Mesodermal cell (in vitro differentiated cells): ENCODE measurements around the gene GAGE12E. TPM values are rescaled to one million over a fixed set of nuclear protein-coding genes. Genes with fewer than 3 reads are reported as not detected.
"Not testable (repeated sequence)": the region's sequence is repeated elsewhere in the genome, so short reads cannot be mapped to it uniquely, and the experiment has no call there.

ENCODE experiments used
- H3K27ac ChIP-seq: 2 replicates; pipeline ENCODE4 v1.7.0; 2013; ENCODE audit warnings: mild to moderate bottlenecking, low read depth, low read length, moderate library complexity; ENCODE audit not compliant: severe bottlenecking
- H3K36me3 ChIP-seq: 2 replicates; pipeline ENCODE4 v1.7.1; 2013; ENCODE audit warnings: mild to moderate bottlenecking, low read length, moderate library complexity; ENCODE audit not compliant: control insufficient read depth, insufficient read depth
- H3K4me1 ChIP-seq: one replicate; pipeline ENCODE4 v1.7.1; 2013; ENCODE audit warnings: mild to moderate bottlenecking, low read length; ENCODE audit not compliant: insufficient read depth, control insufficient read depth, poor library complexity, severe bottlenecking
- H3K4me3 ChIP-seq: 2 replicates; pipeline ENCODE4 v1.7.0; 2013; ENCODE audit warnings: low read length, control low read depth, mild to moderate bottlenecking; ENCODE audit not compliant: insufficient read depth, poor library complexity, severe bottlenecking; ENCODE audit errors: extremely low read depth
- H3K9me3 ChIP-seq: 2 replicates; pipeline ENCODE4 v1.7.1; 2013; ENCODE audit warnings: mild to moderate bottlenecking, low read length, moderate library complexity; ENCODE audit not compliant: control insufficient read depth
- WGBS, 2 experiments: methylation state at CpG; one replicate each; pipeline ENCODE4 v1.1.5; 2013; ENCODE audit warnings: missing lambda C conversion rate in 2 of 2; ENCODE audit not compliant: insufficient coverage in 2 of 2; 5-methylcytosine and 5-hydroxymethylcytosine counted together
- polyA plus RNA-seq, 2 experiments: library from polyadenylated mRNA; stranded (reverse); fragments of 50-300 nt; gene quantifications; one replicate each; pipeline ENCODE4 v1.2.3, GENCODE V29; 2013

GAGE12E gene
- not detected for polyA plus RNA-seq (2013, experiment 1 of 2)
- not detected for polyA plus RNA-seq (2013, experiment 2 of 2)

DNA sequence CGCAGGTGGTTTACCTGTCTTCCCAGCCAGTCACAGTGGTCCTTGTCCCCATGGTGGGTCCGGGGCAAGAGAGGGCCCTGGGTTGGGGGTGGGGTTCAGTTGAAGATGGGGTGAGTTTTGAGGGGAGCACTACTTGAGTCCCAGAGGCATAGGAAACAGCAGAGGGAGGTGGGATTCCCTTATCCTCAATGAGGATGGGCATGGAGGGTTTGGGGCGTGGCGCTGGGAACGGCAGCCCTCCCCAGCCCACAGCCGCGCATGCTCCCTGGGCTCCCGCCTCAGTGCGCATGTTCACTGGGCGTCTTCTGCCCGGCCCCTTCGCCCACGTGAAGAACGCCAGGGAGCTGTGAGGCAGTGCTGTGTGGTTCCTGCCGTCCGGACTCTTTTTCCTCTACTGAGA, at the start of gene GAGE12E:
Gene GAGE12E, plus strand, starts transcription at position 301 of the 400 bp plus-strand sequence. CDS start 1,155 bp downstream, outside the sequence.
- not testable (repeated sequence) for H3K4me1 ChIP-seq, H3K4me3 ChIP-seq, H3K27ac ChIP-seq, H3K9me3 ChIP-seq, H3K36me3 ChIP-seq
- WGBS, 2 experiments: no CpG with 5 or more reads among the region's 16 CpGs

GRCh38 chrX:49531877-49532276, 19.2 kb upstream of the GAGE12E start, which contains the start of gene GAGE12C:
Gene GAGE12C (plus strand): TSS chrX:49532177. CDS start chrX:49533332, 1,155 bp downstream.
- H3K36me3 ChIP-seq, H3K4me3 ChIP-seq, H3K27ac ChIP-seq, H3K4me1 ChIP-seq, H3K9me3 ChIP-seq: not testable (repeated sequence)
- no CpG with 5 or more reads among the region's 16 CpGs for WGBS, 2 experiments

- H3K9me3 ChIP-seq, H3K4me3 ChIP-seq, H3K27ac ChIP-seq, H3K4me1 ChIP-seq, H3K36me3 ChIP-seq: not testable (repeated sequence)
- no CpG with 5 or more reads among the region's 16 CpGs for WGBS, 2 experiments
These were observed 9.7 kb upstream of the GAGE12E start, which contains the start of gene GAGE12D for GRCh38 chrX:49541433-49541832. Gene GAGE12D (plus strand): TSS chrX:49541733. CDS start chrX:49542888, 1,155 bp downstream.

DNA sequence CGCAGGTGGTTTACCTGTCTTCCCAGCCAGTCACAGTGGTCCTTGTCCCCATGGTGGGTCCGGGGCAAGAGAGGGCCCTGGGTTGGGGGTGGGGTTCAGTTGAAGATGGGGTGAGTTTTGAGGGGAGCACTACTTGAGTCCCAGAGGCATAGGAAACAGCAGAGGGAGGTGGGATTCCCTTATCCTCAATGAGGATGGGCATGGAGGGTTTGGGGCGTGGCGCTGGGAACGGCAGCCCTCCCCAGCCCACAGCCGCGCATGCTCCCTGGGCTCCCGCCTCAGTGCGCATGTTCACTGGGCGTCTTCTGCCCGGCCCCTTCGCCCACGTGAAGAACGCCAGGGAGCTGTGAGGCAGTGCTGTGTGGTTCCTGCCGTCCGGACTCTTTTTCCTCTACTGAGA, 9.5 kb downstream of the GAGE12E start, which contains the start of gene GAGE12F:
Gene GAGE12F, plus strand, starts transcription at position 301 of the 400 bp plus-strand sequence. CDS start 1,155 bp downstream, outside the sequence.
- H3K9me3 ChIP-seq, H3K36me3 ChIP-seq, H3K4me3 ChIP-seq, H3K27ac ChIP-seq, H3K4me1 ChIP-seq: not testable (repeated sequence)
- WGBS, 2 experiments: no CpG with 5 or more reads among the region's 16 CpGs

GRCh38 chrX:49568728-49569127, 17.6 kb downstream of the GAGE12E start:
- H3K4me3 ChIP-seq, H3K36me3 ChIP-seq, H3K9me3 ChIP-seq, H3K27ac ChIP-seq, H3K4me1 ChIP-seq: not testable (repeated sequence)
- WGBS, 2 experiments: no CpG with 5 or more reads among the region's 11 CpGs

GRCh38 chrX:49569152-49569551, 18.1 kb downstream of the GAGE12E start:
- not testable (repeated sequence) for H3K9me3 ChIP-seq, H3K36me3 ChIP-seq, H3K27ac ChIP-seq, H3K4me3 ChIP-seq, H3K4me1 ChIP-seq
- 91% methylated on average over 6 of the region's 13 CpGs; no CpG with 5 or more reads in 1 of the 2 experiments for WGBS, 2 experiments

DNA sequence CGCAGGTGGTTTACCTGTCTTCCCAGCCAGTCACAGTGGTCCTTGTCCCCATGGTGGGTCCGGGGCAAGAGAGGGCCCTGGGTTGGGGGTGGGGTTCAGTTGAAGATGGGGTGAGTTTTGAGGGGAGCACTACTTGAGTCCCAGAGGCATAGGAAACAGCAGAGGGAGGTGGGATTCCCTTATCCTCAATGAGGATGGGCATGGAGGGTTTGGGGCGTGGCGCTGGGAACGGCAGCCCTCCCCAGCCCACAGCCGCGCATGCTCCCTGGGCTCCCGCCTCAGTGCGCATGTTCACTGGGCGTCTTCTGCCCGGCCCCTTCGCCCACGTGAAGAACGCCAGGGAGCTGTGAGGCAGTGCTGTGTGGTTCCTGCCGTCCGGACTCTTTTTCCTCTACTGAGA, 19.0 kb downstream of the GAGE12E start, which contains the start of gene GAGE12G:
Gene GAGE12G, plus strand, starts transcription at position 301 of the 400 bp plus-strand sequence. CDS start 1,155 bp downstream, outside the sequence.
- no CpG with 5 or more reads among the region's 16 CpGs for WGBS, 2 experiments
- H3K9me3 ChIP-seq, H3K36me3 ChIP-seq, H3K27ac ChIP-seq, H3K4me3 ChIP-seq, H3K4me1 ChIP-seq: not testable (repeated sequence)

DNA sequence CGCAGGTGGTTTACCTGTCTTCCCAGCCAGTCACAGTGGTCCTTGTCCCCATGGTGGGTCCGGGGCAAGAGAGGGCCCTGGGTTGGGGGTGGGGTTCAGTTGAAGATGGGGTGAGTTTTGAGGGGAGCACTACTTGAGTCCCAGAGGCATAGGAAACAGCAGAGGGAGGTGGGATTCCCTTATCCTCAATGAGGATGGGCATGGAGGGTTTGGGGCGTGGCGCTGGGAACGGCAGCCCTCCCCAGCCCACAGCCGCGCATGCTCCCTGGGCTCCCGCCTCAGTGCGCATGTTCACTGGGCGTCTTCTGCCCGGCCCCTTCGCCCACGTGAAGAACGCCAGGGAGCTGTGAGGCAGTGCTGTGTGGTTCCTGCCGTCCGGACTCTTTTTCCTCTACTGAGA, 28.6 kb downstream of the GAGE12E start, which contains the start of gene GAGE12H:
Gene GAGE12H, plus strand, starts transcription at position 301 of the 400 bp plus-strand sequence. CDS start 1,155 bp downstream, outside the sequence.
- not testable (repeated sequence) for H3K27ac ChIP-seq, H3K9me3 ChIP-seq, H3K4me3 ChIP-seq, H3K4me1 ChIP-seq, H3K36me3 ChIP-seq
- no CpG with 5 or more reads among the region's 16 CpGs for WGBS, 2 experiments

DNA sequence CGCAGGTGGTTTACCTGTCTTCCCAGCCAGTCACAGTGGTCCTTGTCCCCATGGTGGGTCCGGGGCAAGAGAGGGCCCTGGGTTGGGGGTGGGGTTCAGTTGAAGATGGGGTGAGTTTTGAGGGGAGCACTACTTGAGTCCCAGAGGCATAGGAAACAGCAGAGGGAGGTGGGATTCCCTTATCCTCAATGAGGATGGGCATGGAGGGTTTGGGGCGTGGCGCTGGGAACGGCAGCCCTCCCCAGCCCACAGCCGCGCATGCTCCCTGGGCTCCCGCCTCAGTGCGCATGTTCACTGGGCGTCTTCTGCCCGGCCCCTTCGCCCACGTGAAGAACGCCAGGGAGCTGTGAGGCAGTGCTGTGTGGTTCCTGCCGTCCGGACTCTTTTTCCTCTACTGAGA, 38.1 kb downstream of the GAGE12E start, which contains the start of gene GAGE2A:
Gene GAGE2A, plus strand, starts transcription at position 301 of the 400 bp plus-strand sequence. CDS start 1,155 bp downstream, outside the sequence.
- H3K9me3 ChIP-seq, H3K4me1 ChIP-seq, H3K36me3 ChIP-seq, H3K27ac ChIP-seq, H3K4me3 ChIP-seq: not testable (repeated sequence)
- WGBS, 2 experiments: no CpG with 5 or more reads among the region's 16 CpGs

DNA sequence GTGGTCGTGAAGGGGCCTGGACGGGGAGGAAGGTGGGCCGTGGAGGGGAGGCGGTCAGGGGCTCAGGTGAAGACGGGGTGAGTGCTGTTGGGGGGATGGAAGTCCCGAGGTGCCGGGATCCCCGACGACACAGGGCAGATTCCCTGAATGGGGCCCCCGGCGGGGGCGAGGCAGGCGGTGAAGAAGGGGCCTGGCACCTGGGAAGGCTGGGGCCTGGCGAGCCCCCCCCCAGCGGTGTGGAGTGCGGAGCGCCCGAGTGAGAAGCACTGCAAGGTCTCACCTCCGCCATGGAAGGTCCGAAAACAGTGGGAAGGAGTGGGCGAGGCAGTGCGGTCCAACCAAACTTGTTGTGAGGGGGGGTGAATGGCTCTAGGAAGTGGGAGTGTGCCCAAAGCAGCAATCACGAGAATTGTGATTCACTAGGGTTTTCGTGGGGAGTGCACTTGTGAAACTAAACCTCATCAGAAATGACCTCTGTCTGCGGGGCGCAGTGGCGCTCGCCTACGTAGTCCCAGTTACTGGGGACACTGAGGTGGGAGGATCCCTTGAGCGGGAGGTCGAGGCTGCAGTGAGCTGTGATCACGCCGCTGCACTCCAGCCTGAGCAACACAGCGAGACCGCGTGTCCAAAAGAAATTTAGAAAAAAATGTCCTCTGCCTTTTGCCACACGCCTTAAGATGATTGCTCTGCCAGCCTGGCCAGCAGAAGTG, 38.8 kb downstream of the GAGE12E start:
- WGBS, 2 experiments: 89 to 96% methylated on average over 9 to 14 of the region's 37 CpGs
- H3K4me1 ChIP-seq, H3K36me3 ChIP-seq, H3K9me3 ChIP-seq, H3K27ac ChIP-seq, H3K4me3 ChIP-seq: not testable (repeated sequence)

GRCh38 chrX:49590488-49590887, 39.4 kb downstream of the GAGE12E start:
- not testable (repeated sequence) for H3K4me3 ChIP-seq, H3K9me3 ChIP-seq, H3K27ac ChIP-seq, H3K36me3 ChIP-seq, H3K4me1 ChIP-seq
- no CpG with 5 or more reads among the region's 17 CpGs for WGBS, 2 experiments
